SKM-1 (cell line): ENCODE results near the gene NRP2.
A peak's percentile ranks its signal among the peaks of the same experiment; 100 is the strongest.

Source experiments
- DNase-seq: peaks from one replicate; lab custom pipeline; 2025; ENCODE audit not compliant: unreplicated experiment; lab: John Stamatoyannopoulos, UW

Gene NRP2

GRCh38 chr2:205659922-205660321 lies 22.4 kb upstream of the NRP2 start:
- no peak for DNase-seq

GRCh38 chr2:205660521-205661124 lies 21.7 kb upstream of the NRP2 start:
- no peak for DNase-seq

DNA sequence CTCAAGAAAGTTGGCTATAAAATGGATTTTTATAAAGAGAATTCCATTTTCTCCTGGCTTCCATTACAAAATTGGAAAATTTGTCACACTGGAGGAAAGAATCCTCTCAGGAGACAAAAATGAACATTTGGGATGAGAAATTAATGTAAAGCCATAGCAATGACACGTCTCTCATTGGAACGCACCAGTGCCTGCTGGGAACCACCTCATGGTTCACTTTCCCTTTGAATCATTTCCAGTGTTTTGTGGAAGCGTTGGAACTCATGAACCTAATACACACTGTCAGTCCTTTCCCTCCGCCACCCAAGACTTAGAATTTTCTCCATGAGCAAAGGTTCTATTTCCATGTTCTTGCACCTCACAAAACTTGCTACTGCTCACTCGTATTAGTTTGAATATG lies 21.0 kb upstream of the NRP2 start:
- no peak for DNase-seq

GRCh38 chr2:205662206-205662965 lies 19.9 kb upstream of the NRP2 start:
- DNase-seq = no peak

- DNase-seq = no peak
Measured at GRCh38 chr2:205665791-205666190, 16.5 kb upstream of the NRP2 start.

- no peak for DNase-seq
Measured at GRCh38 chr2:205670292-205670691, 12.0 kb upstream of the NRP2 start.

DNA sequence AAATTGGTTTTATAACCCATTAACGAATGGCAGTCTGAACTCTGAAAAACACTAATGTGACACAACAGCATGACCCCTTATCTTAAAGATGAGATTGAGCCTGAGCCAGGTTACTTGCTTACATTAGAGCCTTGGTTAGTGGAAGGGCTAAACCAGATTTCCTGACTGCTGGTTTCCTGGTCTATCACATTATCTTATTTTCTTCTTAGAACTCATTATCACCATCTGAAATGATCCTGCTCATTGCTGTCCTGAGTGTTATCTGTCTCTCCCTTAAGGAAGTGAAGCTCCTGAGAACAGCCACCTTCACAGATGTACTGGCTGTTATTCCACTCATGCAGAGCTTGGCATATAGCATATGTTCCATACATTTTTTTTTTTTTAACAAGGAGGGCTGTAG lies 9.0 kb upstream of the NRP2 start:
- no peak for DNase-seq

- peak; percentile 63 for DNase-seq
Measured at GRCh38 chr2:205675861-205676516, 6.3 kb upstream of the NRP2 start.

GRCh38 chr2:205678541-205679142 lies 3.7 kb upstream of the NRP2 start:
- no peak for DNase-seq

- DNase-seq = no peak
Measured at GRCh38 chr2:205679410-205680009, 2.8 kb upstream of the NRP2 start.

- DNase-seq = peak; percentile 87
Measured at GRCh38 chr2:205680067-205680466, 2.2 kb upstream of the NRP2 start.

- no peak for DNase-seq
Measured at GRCh38 chr2:205680903-205681302, 1.4 kb upstream of the NRP2 start.

- DNase-seq = no peak
Measured at GRCh38 chr2:205681401-205682238, 681 bp upstream of the NRP2 start.

DNA sequence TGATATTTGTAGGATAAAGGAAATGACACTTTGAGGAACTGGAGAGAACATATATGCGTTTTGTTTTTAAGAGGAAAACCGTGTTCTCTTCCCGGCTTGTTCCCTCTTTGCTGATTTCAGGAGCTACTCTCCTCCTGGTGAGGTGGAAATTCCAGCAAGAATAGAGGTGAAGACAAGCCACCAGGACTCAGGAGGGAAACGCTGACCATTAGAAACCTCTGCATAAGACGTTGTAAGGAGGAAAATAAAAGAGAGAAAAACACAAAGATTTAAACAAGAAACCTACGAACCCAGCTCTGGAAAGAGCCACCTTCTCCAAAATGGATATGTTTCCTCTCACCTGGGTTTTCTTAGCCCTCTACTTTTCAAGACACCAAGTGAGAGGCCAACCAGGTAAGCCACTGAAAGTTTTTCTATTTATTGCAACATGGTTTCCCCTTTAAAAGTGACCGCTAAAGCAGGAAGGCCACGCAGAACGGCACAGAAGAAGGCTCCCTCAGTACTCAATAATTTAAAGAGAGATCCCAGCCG lies 735 bp downstream of the NRP2 start:
- no peak for DNase-seq

DNA sequence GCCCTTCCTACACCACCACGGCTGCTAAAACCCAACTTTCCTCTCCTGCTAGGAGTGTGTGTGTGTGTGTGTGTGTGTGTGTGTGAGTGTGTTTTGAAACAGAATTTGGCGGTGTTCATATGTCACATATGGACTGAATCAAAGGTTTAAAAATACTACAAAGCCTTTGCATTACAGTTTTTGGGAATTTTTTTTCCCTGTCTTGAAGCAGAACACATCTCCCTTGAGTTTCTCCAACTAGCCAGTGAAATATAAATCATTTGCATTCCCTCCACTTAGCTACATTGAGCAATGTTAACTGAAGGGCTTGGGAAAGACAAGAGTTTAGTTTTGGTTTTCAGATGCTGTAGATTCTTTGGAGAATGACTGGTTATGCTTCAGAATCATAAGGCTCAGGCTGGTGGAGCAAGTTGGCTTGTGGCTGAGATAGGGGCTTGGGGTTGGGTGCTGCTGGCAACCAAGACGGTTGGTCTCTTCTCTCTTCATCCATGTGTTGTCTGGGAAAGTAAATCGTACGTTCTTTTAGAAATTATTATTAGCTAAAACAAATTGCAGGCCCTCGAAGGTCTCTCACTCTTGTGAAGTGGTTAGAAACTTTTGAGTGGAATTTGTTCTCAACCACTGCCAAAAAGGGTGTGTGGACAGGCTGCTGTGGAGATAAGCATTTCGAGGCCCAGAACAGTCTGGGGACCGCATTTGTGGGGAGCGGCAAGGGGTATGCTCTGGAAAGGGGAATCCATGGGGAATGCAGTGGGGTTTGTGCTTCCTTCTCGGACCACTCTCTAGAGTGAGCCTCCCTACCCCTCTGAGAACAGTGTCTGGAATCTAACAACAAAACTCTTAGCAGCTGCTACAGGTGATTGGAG lies 1.4 kb downstream of the NRP2 start:
- DNase-seq = no peak

- DNase-seq = no peak
Measured at GRCh38 chr2:205684871-205685313, 2.6 kb downstream of the NRP2 start.

GRCh38 chr2:205685314-205686055 lies 3.2 kb downstream of the NRP2 start:
- no peak for DNase-seq

DNA sequence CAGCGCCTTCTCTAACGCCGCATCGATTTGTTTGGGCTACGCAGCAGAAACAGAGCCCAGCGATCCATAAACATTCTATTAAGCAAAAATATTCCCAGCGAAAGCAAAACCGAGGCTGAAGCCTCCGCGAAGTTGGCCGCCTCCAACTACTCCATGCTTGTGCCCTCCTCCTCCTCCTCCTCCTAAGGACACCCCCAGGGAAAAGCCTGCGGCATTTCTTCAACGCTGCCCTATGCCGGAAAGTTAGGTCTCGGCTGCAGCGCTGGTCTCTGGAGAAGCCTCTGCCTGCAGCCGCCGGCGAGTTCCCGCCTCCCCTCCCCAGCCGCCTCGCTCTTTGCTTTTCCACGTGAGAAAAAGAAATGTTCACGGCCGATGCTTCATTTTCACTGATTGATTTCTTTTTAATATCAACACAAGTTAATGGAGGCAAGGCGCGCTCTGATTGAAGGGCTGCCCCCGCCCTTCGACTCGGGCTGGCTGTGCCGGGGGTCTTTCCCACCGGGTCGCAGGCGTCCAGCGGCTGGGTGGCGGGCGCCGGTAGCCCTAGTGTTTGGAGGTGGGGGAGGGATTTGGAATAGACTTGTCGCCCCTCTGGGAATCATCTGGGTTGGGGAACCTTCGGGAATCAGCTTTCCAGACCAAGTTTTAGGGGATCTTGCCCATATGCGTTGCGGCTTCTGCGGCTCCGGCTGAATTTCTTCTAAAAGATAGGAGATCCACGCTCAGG lies 3.9 kb downstream of the NRP2 start:
- DNase-seq = no peak
